ENCODE results near the gene CCNL1. TPM values are rescaled to one million over a fixed set of nuclear protein-coding genes. Genes with fewer than 3 reads are reported as not detected.
"Not testable (repeated sequence)": the region's sequence is repeated elsewhere in the genome, so short reads cannot be mapped to it uniquely, and the experiment has no call there.

The CCNL1 gene
- total RNA-seq, 2 experiments from 2014 or later: 180 to 191 TPM

GRCh38 chr3:157182879-157183278 lies 22.9 kb upstream of the CCNL1 start:
- intact Hi-C loops (cut with micrococcal nuclease): no loop called here
- DNase-seq: no peak
- ChIA-PET CTCF (no interaction called here), POLR2A (no interaction called here)
- ATAC-seq: no peak
- H3K27me3 Mint-ChIP-seq: no peaks in the 10 kb centered on the region
- H3K27ac Mint-ChIP-seq: no peak overlapping the region
- no peak for TF ChIP-seq CTCF (IDR thresholded peaks at IDR 0.05)
- H3K4me1 Mint-ChIP-seq (ENCODE audit: low read depth): peaks cover 9% of the 10 kb centered on the region
- H3K36me3 Mint-ChIP-seq (ENCODE audit: low read depth): peaks cover 68% of the 10 kb centered on the region
- no peak overlapping the region for H3K4me3 Mint-ChIP-seq
- H3K9me3 Mint-ChIP-seq: peaks cover 49% of the 10 kb centered on the region

- Mint-ChIP-seq H3K4me3 (no peak overlapping the region), H3K36me3 (ENCODE audit: low read depth) (peaks cover 65% of the 10 kb centered on the region), H3K4me1 (ENCODE audit: low read depth) (peaks cover 24% of the 10 kb centered on the region), H3K9me3 (peaks cover 30% of the 10 kb centered on the region), H3K27me3 (no peaks in the 10 kb centered on the region), H3K27ac (no peak overlapping the region)
- ATAC-seq (no peak), DNase-seq (no peak)
- POLR2A ChIA-PET: interaction anchor here (2.8 kb wide), 1 partner anchor 20 kb away, joined by 12 read pairs; the partner anchor contains the start of gene CCNL1
- intact Hi-C loops (cut with micrococcal nuclease): no loop called here
- CTCF ChIA-PET: no interaction called here
- no peak for TF ChIP-seq CTCF (IDR thresholded peaks at IDR 0.05)
These were observed 20.3 kb upstream of the CCNL1 start for GRCh38 chr3:157180262-157180661.

- H3K27me3 Mint-ChIP-seq: no peaks in the 10 kb centered on the region
- no peak for DNase-seq
- ChIA-PET POLR2A (interaction anchor here (2.8 kb wide), 1 partner anchor 19 kb away, joined by 12 read pairs; the partner anchor contains the start of gene CCNL1), CTCF (no interaction called here)
- peaks cover 56% of the 10 kb centered on the region for H3K36me3 Mint-ChIP-seq (ENCODE audit: low read depth)
- H3K4me3 Mint-ChIP-seq: no peak overlapping the region
- no peak overlapping the region for H3K27ac Mint-ChIP-seq
- no peak for TF ChIP-seq CTCF (IDR thresholded peaks at IDR 0.05)
- ATAC-seq: no peak
- peaks cover 24% of the 10 kb centered on the region for H3K9me3 Mint-ChIP-seq
- intact Hi-C loops (cut with micrococcal nuclease): loop anchor here (5.0 kb wide), 1 partner anchor 58 kb away; no protein-coding TSS in a partner anchor
- peaks cover 26% of the 10 kb centered on the region for H3K4me1 Mint-ChIP-seq (ENCODE audit: low read depth)
These were observed 19.4 kb upstream of the CCNL1 start for GRCh38 chr3:157179365-157179803.

GRCh38 chr3:157178503-157179364 lies 18.8 kb upstream of the CCNL1 start:
- Mint-ChIP-seq H3K9me3 (peaks cover 19% of the 10 kb centered on the region), H3K36me3 (ENCODE audit: low read depth) (peaks cover 51% of the 10 kb centered on the region), H3K4me1 (ENCODE audit: low read depth) (peaks cover 31% of the 10 kb centered on the region)
- H3K27ac Mint-ChIP-seq, POLR2A ChIA-PET, ATAC-seq, H3K27me3 Mint-ChIP-seq, DNase-seq, CTCF ChIA-PET, H3K4me3 Mint-ChIP-seq: not testable (repeated sequence)
- intact Hi-C loops (cut with micrococcal nuclease): loop anchor here (5.0 kb wide), 1 partner anchor 59 kb away; no protein-coding TSS in a partner anchor

- intact Hi-C loops (cut with micrococcal nuclease): loop anchor here (5.0 kb wide), 1 partner anchor 59 kb away; no protein-coding TSS in a partner anchor
- H3K9me3 Mint-ChIP-seq: peaks cover 12% of the 10 kb centered on the region
- peaks cover 43% of the 10 kb centered on the region for H3K36me3 Mint-ChIP-seq (ENCODE audit: low read depth)
- H3K27me3 Mint-ChIP-seq, DNase-seq, H3K4me3 Mint-ChIP-seq, ATAC-seq, H3K27ac Mint-ChIP-seq: not testable (repeated sequence)
- POLR2A ChIA-PET: interaction anchor here (4.5 to 7.5 kb wide), 2 partner anchors 16 to 26 kb away, joined by 41 to 403 read pairs; partner anchors contain the start of gene CCNL1
- CTCF ChIA-PET: interaction anchor here (0.9 kb wide), 1 partner anchor 18 kb away, joined by 3 read pairs; the partner anchor contains the start of gene CCNL1
- H3K4me1 Mint-ChIP-seq (ENCODE audit: low read depth): peaks cover 31% of the 10 kb centered on the region
These were observed 18.0 kb upstream of the CCNL1 start for GRCh38 chr3:157177801-157178453.
